ENCODE results near the gene MPC1L. TPM values are rescaled to one million over a fixed set of nuclear protein-coding genes. Genes with fewer than 3 reads are reported as not detected.

Gene MPC1L
- total and polyA plus RNA-seq, 2 of the 8 experiments (the other 6 are each of a cell fraction or from before 2014, with no cell fraction given) = not detected

DNA sequence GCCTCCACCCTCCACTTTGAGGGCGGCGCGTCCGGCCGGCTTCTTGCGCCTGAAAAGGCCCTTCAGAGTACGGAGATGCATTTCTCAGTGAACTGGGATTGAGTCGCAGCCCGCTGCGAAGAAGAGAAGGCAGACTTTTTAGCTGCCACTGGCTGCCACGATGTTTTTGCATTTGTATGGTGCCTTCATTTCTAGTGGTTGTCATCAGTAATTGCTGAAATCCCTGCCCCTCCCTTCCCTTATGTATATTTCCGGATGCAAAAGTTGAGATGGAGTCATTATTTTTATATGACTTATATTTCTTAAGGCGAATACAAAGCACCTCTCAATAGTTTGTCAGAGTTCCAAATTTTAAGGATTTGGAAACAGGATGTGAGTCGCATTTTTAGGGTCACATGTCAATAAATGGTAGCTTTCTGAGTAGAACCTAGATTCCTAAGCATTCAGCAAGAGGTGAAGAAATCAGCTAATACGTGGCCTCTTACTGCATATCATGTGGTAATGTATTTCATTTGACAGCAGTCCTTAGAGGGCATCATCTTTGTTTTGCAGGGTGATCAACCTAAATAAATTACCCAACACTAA is 41.8 kb upstream of the MPC1L start:
- H3K14ac ChIP-seq (ENCODE audit: insufficient read length) = no peak overlapping the region
- H2BK5ac ChIP-seq (ENCODE audit: low read depth, low read length) = no peak overlapping the region
- H4K8ac ChIP-seq (ENCODE audit: extremely low read depth, insufficient read depth, low read length) = no peak overlapping the region
- no peak overlapping the region for H2BK12ac ChIP-seq (ENCODE audit: low read depth, low read length)
- no peaks in the 10 kb centered on the region for H3K23me2 ChIP-seq (ENCODE audit: low read depth, low read length)
- H3K79me2 ChIP-seq (ENCODE audit: control insufficient read depth in 1 of 2, insufficient read depth in 2 of 2, low read length in 2 of 2) = peaks cover 0 to 34% of the 10 kb centered on the region in 2 experiments; a peak in 2 of 4 replicates
- no peaks in the 10 kb centered on the region for H3K79me1 ChIP-seq (ENCODE audit: low read depth, low read length)
- CTCF ChIA-PET (ENCODE audit: partially characterized antibody) = no interaction called here
- H2AK5ac ChIP-seq (ENCODE audit: low read depth, low read length) = no peak overlapping the region
- H4K5ac ChIP-seq (ENCODE audit: insufficient read length, low read depth, low read length) = no peak overlapping the region
- no peak overlapping the region for H3K56ac ChIP-seq (replicated peaks; ENCODE audit: insufficient read length, low read depth, low read length)
- POLR2A ChIA-PET (ENCODE audit: partially characterized antibody) = no interaction called here
- H3K23ac ChIP-seq (ENCODE audit: insufficient read length) = no peak overlapping the region
- H3K4ac ChIP-seq (replicated peaks; ENCODE audit: insufficient read length, low read depth, low read length) = no peak overlapping the region
- no peak overlapping the region for H3K18ac ChIP-seq (ENCODE audit: extremely low read depth, low read length)
- H2BK120ac ChIP-seq (replicated peaks; ENCODE audit: low read depth, low read length) = no peak overlapping the region
- no peak overlapping the region for H4K91ac ChIP-seq (replicated peaks; ENCODE audit: insufficient read length, low read length)
- no peaks in the 10 kb centered on the region for H3K4me1 ChIP-seq (replicated peaks in 1 of 4; ENCODE audit: control insufficient read depth in 3 of 4, insufficient read depth in 4 of 4, low read length in 3 of 4)
- peaks cover 2 to 3% of the 10 kb centered on the region in 2 experiments for H4K20me1 ChIP-seq (replicated peaks in 1 of 2; ENCODE audit: control insufficient read depth in 1 of 2, insufficient read depth in 2 of 2, low read length in 2 of 2)
- H3K27ac ChIP-seq (ENCODE audit: low read depth, low read length) = no peak overlapping the region
- H2BK15ac ChIP-seq (ENCODE audit: low read length) = no peak overlapping the region
- TF ChIP-seq, protein P1, sequence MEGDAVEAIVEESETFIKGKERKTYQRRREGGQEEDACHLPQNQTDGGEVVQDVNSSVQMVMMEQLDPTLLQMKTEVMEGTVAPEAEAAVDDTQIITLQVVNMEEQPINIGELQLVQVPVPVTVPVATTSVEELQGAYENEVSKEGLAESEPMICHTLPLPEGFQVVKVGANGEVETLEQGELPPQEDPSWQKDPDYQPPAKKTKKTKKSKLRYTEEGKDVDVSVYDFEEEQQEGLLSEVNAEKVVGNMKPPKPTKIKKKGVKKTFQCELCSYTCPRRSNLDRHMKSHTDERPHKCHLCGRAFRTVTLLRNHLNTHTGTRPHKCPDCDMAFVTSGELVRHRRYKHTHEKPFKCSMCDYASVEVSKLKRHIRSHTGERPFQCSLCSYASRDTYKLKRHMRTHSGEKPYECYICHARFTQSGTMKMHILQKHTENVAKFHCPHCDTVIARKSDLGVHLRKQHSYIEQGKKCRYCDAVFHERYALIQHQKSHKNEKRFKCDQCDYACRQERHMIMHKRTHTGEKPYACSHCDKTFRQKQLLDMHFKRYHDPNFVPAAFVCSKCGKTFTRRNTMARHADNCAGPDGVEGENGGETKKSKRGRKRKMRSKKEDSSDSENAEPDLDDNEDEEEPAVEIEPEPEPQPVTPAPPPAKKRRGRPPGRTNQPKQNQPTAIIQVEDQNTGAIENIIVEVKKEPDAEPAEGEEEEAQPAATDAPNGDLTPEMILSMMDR (IDR thresholded peaks at IDR 0.05; ENCODE audit: control extremely low read depth in 1 of 3, insufficient read depth in 1 of 3, low read depth in 1 of 3, low read length in 3 of 3) = no peak
- TF ChIP-seq CEBPB (IDR thresholded peaks at IDR 0.05; ENCODE audit: low read depth, low read length) (no peak), RAD21 (IDR thresholded peaks at IDR 0.05 in 1 of 2, conservative IDR thresholded peaks at IDR 0.05 in 1 of 2; ENCODE audit: low read depth in 2 of 2, low read length in 2 of 2) (no peak), CBX8 (IDR thresholded peaks at IDR 0.05; ENCODE audit: borderline replicate concordance, low read depth, low read length) (no peak), FOSL1 (IDR thresholded peaks at IDR 0.05; ENCODE audit: insufficient read depth, low read depth, low read length) (no peak), POLR2AphosphoS5 (IDR thresholded peaks at IDR 0.05; ENCODE audit: low read depth, low read length) (no peak), BRCA1 (IDR thresholded peaks at IDR 0.05; ENCODE audit: low read depth, low read length) (no peak), RBBP5 (IDR thresholded peaks at IDR 0.05; ENCODE audit: borderline replicate concordance, low read depth, low read length) (no peak), POU5F1 (IDR thresholded peaks at IDR 0.05; ENCODE audit: low read depth, low read length) (no peak), TEAD4 (IDR thresholded peaks at IDR 0.05; ENCODE audit: low read depth, low read length) (no peak)
- DNase-seq (ENCODE audit: low read depth in 1 of 2, low spot score in 2 of 2) = no peak
- no peaks in the 10 kb centered on the region for H3K27me3 ChIP-seq (replicated peaks in 1 of 4; ENCODE audit: control insufficient read depth in 3 of 4, extremely low read depth in 1 of 4, insufficient read depth in 3 of 4, low read length in 3 of 4)
- peak overlapping the region in 3 of 4 experiments; percentile 13 to 71 (median 37); a peak in 5 of 7 replicates for H3K9ac ChIP-seq (replicated peaks in 1 of 4; ENCODE audit: extremely low read depth in 1 of 4, low read depth in 3 of 4, low read length in 3 of 4)
- no peaks in the 10 kb centered on the region for H3K9me3 ChIP-seq (ENCODE audit: insufficient read depth in 2 of 2, low read depth in 1 of 2, low read length in 1 of 2)
- peak overlapping the region; percentile 65 to 78 (median 71) for H3K4me3 ChIP-seq (ENCODE audit: extremely low read depth in 1 of 4, insufficient read depth in 2 of 4, low read depth in 3 of 4, low read length in 4 of 4)
- no peak overlapping the region for H2AFZ ChIP-seq (ENCODE audit: low read length)
- H2BK20ac ChIP-seq (ENCODE audit: low read length) = no peak overlapping the region
- FAIRE-seq = no peak
- 12% methylated on average over 8 of the region's 15 CpGs; no CpG with 5 or more reads in 1 of the 2 experiments for WGBS, 2 experiments (ENCODE audit: extremely low coverage in 1 of 2, insufficient coverage in 1 of 2, insufficient read length in 1 of 2, insufficient replicate concordance in 2 of 2, low coverage in 1 of 2, low lambda C conversion rate in 2 of 2, missing lambda C conversion rate in 1 of 2)
- peak overlapping the region; percentile 39 to 72 for H3K4me2 ChIP-seq (ENCODE audit: insufficient read depth in 1 of 2, low read depth in 2 of 2, low read length in 2 of 2)
- H3K36me3 ChIP-seq (ENCODE audit: control insufficient read depth in 2 of 4, insufficient read depth in 4 of 4, low read length in 3 of 4) = no peaks in the 10 kb centered on the region
